Right renal pelvis (tissue), 4 donors: Measurements from ENCODE around the gene DNAH17. TPM values are rescaled to one million over a fixed set of nuclear protein-coding genes. Genes with fewer than 3 reads are reported as not detected.

Source experiments
- DNase-seq, 4 donors: peaks; one replicate each; pipeline ENCODE4 v3.0.0-alpha.2; 2013; ENCODE audit warnings: low read depth in 4 of 4, low spot score in 3 of 4, missing footprints in 1 of 4
- polyA plus RNA-seq, 4 donors: library from polyadenylated mRNA; unstranded; fragments of 120-200 nt; gene quantifications; one replicate each; pipeline ENCODE4 v1.2.1, GENCODE V29; 2013; ENCODE audit not compliant: insufficient read length in 4 of 4

Gene DNAH17
- polyA plus RNA-seq, 4 donors, result 1.8 to 2.3 (median 1.9) TPM

DNA sequence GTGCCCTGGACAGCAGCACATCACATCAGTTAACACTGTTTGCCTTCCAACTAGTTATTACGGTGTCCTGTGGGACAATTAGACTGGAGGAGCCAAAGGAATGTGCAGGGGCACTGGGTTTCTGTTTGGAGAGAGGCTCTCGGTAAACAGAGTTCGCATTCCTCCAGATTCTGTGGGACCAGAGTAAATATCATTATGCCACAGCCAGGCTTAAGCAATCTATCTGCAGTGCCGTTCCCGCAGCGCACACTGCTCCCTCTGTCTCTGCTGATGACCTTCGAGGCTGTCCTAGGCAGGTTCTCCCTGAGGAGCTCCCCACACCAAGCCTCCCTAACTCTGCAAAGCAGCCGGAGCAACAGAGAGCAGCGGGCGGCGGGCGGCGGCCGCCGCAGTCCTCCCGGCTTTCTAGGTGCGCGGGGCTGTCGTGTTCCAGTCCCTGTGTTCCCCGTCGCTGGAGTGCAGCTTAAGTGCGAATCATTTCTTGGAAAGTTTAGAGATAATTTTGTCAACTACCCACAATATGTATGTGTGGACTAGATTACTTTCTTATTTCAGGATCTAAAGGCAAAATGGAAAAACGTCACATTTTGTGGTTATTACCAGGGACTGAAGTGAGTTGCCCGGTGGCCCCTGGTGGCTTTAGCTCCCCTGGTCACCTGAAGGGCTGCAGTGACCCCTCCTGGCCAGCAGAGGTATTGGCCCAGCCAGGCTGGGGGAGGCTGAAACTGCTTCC is 155.5 kb downstream of the DNAH17 start:
- DNase-seq, result peak in 3 of 4 donors; percentile 45 to 53 (median 49)

DNA sequence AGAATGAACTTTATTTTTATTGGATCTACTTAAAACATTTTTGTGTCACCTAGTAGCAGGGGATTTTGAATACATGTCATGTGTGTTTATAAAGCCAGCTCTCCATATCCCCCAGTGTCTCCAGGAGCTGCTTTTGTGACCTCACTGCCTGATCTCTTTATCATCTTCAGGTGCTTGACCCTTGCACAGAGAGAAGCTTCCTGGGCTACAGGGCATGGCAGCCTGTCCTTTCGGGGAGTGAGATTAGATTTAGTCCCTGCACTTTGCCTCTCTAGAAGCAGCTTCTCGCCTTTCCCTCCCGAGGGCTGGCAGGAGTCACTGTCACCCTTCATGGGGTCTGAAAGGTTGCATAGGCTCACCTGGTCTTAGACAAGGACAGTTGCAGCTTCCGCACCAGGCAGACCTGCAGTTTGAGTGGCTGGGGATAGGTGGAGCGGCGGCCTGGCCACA is 156.1 kb downstream of the DNAH17 start:
- DNase-seq, result no peak

DNA sequence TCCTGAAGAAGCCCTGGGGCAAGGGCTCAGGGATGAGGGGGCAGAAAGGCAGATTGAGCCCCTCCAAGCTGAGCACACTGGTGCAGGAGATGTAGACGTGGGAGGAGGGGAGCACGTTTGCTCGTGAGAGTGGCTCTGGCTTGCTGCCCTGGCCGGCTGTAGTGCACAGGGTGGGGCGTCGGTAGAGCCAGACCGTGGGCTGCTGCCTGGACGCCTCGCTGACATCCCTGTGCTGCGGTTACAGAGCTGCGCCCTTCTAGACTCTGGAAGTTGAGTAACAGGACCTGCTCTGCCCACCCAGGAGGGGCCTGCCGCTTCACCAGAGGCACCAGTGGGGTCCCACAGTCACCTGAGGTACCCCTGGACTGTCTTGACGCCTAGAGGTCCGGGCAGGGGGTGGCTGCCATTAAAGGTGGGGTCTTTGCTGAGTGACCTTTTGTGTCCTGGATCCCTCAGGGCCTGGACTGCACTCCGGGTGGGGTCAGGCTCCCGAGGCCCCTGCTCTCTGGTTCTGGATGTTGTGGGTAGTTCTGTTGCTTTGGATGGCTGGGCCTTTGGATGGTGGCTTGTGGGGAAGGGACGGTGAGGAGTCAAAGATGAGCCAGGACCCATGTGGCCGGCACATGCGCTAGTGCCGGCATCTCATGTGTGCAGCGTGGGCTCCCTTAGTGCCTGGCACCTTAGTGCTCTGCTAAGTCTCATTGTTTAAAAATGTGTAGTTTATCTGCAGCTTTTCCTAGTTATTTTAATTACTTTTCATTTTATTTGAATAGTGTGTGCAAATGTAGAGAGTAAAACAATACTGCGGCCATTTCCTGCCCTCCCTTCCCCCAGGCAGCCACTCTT is 157.0 kb downstream of the DNAH17 start:
- DNase-seq, result no peak

DNA sequence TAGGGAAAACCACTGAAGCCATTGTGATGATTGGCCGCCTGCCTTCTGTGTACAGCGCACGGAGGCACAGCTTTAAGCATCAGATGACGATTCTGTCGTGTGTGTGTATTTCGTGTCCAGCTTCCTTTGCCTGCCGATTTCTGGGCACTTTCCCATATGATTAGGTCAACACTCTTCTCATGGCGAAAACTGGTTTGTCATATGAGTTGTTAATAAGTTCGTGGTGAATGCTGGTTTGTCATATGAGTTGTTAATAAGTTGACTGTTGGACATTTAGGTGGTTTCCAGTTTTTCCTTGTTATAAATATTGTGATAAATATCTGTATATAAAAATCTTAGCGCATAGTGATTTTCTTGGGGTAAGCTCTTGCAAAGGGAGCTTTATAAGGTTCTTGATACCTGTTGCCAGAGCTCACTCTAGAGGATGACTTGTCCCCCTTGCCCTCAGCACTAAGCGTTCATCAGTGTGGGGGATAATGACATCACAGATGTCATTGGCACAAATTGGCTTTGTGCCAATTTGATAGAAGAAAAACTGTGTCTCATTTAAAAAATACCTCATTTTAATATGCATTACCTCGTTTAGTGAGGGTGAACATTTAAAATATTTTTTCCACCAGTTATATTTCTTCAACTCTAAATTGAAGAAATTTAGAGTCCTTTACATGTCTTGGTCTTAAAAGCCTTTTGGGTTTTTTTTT is 158.7 kb downstream of the DNAH17 start:
- DNase-seq, result no peak

DNA sequence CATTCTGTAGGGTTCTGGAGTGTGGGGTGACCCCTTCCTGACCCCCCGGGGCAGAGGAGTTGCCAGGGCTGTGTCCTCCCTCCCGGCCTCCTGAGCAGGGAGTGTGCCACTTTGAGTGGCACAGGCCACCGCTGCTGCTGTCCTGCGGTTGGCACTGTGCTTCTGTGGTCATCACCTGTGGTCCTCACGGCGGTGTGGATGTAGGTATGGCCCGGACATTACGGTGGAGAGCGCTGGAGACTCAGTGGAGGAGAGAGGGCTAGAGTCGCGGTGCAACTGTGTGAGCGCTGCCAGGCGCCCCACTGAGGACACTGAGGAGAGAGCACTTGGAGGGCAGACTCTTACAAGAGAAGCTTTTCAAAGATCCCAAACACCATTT is 159.7 kb downstream of the DNAH17 start:
- DNase-seq, result no peak

DNA sequence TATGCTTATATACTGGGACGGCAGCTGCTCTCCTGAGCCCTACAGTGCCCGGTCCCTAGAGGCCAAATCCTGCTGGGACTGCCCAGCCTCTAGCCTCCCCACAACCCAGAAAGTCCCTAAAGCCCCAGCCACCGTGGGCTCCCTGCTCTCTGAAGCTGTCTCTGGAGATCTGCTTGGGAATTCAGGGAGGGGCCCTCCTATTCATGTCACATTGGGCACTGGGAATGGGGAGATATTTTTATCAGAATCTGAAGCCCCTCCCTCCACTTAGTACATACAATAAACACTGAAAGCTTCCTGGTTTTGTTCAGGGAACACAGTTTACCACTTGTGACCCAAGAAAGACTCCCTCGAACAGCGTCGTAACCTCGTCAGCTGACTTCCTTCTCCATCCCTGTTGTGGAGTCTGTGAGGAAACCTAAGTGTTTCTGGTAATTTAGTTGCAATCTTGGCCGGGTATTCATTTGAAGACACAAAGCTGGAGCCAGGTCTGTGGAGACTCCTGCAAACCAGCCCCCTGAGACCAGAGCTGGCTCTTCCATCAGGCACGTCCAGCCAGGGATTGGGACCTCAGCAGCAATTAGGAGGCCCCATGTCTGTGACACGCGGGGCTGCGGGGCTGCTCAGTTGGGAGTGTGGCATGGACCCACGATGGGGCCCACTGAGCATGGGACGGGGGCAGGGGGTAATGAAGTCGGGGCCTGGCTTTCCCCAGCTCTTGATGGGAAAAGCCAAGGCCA is 160.2 kb downstream of the DNAH17 start:
- no peak for DNase-seq

DNA sequence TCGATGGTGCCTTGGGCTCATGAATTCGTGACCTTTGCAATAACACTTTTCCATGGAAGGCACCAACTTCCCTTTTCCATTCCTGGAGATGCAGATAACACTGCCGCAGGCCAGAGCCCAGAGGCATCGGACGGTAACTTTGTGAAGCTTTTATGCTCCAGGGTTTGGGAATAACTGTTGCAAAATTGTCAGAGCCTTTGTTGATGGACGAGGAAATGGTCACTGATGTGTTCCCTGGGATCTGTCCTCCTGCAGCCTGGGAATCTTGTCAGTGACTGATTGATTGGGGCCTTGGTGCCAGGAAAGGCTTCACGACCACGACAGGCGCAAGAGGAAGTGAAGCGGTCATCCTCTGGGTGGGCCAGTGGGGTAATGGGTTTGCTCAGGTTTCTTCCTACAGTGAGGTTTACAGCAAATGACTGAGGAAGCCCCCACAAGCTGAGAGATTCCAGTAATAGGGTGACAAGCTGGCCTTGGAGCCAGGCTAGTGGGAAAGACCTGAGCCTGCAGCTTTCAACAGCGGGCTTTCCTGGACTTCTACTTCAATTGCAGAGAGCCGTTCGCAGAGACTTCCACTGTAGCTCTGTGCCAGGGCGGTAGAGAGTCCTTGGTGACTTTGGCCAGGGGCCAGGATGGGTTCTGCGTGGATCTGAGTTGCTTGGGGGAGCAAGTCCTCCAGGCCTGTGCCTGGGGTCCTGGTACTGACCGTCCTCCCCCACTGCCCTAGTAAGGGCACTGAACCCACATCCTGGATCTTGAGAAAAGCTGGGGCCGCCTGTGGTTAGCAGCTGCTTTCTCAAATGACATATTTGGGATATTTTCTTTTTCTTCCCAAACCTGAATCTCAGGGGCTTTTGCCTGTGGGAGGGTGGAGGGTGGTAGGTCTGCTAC is 161.1 kb downstream of the DNAH17 start:
- DNase-seq, result no peak

DNA sequence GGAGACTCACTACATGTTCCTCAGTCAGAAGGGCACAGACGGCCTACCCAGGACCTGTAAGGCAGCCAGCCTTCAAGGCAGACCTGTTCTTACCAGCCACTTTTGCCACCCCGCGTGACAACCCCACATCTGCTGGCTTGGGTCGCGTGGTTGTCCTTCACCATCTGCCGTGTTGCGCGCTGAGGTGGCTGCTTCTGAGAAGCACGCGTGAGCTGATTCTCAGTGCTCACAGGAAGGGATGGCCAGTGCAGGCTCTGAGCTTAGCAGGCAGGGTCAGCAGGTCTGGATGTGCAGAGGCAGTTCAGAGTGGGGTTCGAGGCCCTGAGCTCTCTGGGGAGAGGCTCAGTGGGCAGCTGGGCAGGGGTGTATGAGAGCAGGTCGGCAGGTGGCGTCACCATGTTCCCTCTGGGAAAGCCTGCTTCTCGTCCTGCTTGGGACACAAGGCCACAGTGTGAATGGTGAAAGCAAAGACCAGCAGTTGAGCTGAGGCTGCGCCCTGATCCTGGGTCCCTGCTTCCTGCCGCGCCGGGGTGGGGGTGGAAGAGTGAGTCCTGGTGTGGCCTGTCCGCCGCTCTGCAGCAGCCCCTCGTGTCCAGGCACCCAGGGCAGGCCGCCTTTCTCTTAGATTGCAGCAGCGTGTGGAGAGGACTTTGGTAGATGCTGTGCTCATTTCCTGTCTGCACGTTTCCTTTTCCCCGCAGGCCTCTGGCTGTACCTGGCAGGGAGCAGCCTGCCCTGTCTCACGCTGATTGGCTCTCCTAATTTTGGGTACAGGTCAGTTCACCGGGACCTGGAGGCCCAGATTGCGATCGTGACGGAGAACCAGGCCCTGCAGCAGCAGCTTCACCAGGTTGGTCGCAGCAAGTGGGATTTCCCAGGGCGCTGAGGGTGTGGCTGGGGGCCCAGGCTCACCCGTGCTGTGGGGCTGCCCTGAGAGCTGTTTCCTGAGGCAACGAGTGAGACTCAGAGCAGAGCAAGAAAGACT is 162.7 kb downstream of the DNAH17 start:
- DNase-seq, result no peak

DNA sequence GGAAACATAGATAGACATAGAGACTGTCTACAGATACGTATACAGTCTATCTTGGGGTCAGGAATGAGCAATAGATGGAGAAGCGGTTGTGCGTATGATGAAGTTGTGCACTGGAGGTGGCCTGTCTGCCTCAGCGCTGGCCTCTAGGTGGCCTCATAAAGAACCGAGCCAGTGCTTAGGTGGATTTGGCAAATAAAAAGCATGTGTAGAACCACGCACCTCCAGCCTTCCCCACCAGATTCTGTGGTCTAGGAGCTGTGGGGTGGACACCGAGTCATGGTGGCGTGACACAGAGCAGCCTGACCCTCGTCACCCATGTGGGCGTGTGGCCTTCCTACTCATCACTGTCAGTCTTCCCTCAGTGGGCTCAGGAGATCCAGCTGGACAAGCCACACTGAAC is 164.8 kb downstream of the DNAH17 start:
- no peak for DNase-seq

DNA sequence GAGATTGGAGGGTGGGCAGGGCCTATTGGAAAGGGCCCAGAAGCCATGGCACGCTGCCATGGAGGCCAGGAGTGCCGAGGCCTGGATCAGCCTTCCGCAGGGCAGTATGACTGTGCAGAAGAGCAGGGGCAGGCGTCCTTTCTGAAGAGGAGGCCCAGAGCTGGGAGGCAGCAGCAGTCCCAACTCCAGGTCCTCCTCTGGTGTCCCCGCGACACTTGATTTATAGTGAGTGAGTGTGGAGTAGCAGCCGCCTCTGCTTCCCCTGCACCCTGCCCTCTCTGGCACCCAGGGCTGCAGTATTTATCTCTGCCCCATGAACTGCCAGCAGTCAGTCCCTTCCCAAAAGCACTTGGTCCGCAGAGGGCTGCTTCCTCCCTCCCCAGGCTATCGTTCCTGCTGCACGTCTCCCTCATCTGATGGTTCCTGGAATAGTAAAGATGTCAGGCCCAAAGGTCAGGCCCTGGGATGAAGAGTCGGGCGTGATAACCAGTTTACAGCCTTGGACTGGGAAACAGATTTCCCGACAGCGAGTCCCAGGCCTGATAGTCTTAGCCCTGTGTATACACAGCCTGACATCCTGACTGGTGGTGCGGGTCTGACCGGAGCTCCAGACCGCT is 165.8 kb downstream of the DNAH17 start:
- no peak for DNase-seq

DNA sequence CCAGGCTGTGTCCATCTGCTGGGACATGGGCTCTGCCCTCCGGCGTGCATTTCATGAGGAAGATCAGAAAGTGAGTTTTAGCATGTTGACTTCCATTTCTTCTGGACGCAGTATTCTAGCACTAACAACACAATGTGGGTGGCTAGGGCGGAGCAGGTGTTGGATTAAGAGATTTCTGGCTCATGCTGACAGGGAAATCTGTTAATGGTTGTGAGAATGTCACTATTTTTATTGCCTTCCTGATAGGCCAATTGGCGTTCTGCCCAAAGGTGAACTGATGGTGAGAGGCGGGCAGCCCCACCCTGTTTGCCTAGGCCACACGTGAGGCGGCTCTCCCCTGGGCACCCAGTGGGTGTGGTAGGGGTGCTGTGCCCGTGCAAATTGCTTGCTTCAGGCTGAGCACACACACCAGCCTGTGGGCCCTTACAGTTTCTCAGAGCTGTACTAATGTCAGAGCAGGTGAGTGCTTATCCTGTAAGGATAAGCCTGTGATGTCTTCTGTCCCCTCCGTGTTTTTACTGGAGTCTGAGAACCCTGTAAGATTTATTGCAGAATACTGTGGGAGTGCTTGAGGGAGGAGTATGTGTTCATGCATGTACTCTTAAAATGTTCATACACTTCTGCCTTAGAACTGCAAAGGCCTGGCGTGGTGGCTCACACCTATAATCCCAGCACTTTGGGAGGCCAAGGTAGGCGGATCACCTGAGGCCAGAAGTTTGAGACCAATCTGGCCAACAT is 167.8 kb downstream of the DNAH17 start:
- DNase-seq, result no peak

DNA sequence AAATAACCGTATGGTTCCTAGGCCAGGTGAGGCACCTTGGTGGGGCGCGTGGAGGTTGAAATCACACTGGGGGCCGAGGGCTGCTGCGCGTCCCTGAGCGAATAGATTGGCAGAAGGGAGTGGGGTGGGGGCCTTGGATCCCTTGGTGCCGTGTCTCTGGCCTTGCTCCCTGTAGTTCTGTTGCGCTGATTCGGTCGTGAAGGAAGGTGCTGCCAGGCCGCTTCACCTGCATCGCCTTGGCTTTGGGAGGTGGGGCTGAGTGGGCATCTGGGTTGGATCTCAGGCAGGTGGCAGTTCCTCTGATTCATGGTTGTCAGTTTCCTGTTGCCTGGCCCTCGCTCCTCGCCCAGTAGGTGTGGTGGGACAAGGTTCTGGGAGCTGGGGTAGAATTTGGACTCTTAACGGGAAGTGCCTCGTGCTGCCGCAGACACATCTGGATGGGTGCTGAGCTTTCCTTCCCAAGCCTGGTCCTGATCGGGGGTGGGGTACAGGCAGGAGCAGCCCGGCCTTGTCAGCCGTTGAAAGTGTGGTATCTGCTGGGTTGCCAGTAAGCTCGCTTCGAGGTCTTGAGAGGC is 168.6 kb downstream of the DNAH17 start:
- DNase-seq, result no peak

DNA sequence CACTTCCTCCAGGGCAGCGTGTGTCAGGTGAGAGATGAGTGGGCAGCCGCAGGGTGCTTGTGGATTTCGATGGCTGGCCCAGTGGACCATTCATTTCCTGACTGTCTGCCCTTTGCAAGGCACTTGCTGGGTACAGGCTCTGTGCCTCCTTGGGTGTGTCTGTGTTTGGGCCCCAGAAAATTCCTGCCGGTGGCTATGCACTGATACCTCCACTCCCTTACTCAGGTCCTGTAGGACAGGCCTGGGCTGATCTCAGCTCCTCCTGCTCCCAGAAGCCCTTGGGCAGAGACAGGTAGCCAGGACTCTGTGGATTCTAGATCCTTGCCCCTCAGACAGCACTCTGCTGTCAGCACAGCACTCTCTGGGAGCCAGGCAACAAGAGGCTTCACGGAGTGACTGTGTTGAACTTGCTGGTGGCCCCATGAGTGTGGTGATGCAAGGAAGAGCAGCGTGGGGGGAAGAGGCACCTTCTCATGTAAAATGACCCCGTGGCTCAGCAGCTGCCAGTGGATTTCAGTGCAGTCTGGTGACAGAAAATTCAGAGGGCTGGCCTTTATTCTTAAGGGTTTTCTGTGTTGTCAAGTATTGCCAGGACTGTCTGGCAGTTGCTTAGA is 169.7 kb downstream of the DNAH17 start:
- DNase-seq, result no peak

DNA sequence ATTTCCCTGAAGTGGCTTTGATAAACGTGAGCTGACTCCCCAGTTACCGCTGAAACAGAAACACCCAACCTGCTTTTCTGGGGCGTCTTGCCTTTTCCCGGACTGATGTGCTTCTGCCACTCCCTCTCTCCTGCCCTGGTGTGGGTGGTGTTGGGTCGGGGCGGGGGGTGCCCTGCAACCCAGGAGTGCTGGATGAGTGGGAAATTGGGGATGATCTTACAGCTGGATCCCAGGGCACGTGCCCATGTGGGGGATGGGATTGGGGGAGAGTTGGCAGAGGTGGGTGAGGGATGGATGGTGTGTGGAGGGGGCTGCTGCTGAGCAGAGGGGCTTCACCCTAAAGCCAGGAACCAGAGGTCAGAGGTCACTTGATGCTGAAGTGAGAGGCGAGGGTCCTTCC is 170.3 kb downstream of the DNAH17 start:
- no peak for DNase-seq

DNA sequence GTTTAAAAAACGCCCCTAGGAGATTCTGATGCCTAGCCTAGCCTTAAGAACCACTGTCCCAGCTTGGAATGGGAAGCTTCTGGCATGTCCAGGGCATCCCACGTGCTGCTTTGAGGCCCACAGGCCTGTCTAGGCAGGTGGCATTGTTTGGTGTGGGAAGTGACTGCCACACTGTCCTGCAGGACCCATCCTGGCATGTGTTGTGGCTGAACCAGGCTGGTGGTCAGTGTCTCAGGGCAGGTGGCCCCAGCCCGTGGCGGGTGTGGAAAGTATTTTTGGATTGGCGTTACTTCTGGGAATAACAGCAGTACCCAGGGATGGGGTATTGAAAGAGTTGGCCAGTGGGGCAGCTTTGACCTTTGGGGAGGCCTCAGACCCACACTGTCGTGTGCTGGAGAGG is 170.8 kb downstream of the DNAH17 start:
- DNase-seq, result no peak

DNA sequence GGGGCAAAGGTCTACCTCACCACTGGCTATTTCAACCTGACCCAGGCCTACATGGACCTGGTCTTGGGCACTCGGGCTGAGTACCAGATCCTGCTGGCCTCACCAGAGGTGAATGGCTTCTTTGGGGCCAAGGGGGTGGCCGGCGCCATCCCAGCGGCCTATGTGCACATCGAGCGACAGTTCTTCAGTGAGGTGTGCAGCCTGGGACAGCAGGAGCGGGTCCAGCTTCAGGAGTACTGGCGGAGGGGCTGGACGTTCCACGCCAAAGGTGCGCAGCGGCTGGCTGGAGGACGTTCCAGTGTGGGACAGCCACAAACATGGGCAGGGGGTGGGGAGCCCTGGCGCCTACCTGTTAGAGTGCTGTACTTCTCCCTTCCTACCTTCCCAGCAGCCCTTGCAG is 173.4 kb downstream of the DNAH17 start:
- no peak for DNase-seq

DNA sequence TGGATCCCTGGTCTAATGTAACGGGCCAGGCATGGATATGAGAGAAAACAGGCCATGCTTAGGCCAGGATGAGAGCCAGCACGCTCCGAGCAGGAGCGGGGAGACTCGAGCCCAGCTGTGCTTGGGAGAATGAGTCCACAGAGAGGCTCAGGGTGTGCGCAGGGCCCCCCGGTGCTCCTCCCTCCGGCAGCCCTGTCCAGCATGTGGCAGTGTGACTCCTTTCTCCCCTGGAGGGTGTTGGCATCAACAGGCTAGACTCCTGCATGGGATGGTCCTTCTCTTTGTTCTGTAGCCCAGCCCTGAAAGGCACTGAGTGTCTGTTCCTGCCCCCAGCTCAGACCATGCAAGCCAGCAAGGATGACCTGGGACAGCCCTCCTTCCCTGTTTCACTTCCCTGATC is 175.3 kb downstream of the DNAH17 start:
- no peak for DNase-seq
